Spinal cord (tissue), 10 donors: ENCODE results near the gene TMEM108. TPM values are rescaled to one million over a fixed set of nuclear protein-coding genes. Genes with fewer than 3 reads are reported as not detected.

Source experiments
- DNase-seq, 6 donors: peaks; one replicate each; pipeline versions ENCODE4 v3.0.0 to v3.0.0-alpha.2; 2013 to 2015; ENCODE audit warnings: low spot score in 6 of 6, low read depth in 4 of 6
- H3K27ac ChIP-seq: one replicate; pipeline ENCODE4 v1.5.1; 2013; ENCODE audit warnings: low read depth, low read length, control low read depth
- H3K27me3 ChIP-seq: one replicate; pipeline ENCODE4 v1.6.1; 2013; ENCODE audit warnings: low read length; ENCODE audit not compliant: control insufficient read depth, insufficient read depth
- H3K36me3 ChIP-seq: one replicate; pipeline ENCODE4 v1.6.1; 2013; ENCODE audit warnings: low read length; ENCODE audit not compliant: control insufficient read depth, insufficient read depth
- H3K4me1 ChIP-seq: one replicate; pipeline ENCODE4 v1.6.1; 2013; ENCODE audit warnings: low read length; ENCODE audit not compliant: control insufficient read depth, insufficient read depth
- H3K4me3 ChIP-seq: one replicate; pipeline ENCODE4 v1.5.1; 2013; ENCODE audit warnings: low read depth, low read length, control low read depth
- H3K9me3 ChIP-seq: one replicate; pipeline ENCODE4 v1.6.1; 2013; ENCODE audit warnings: low read length; ENCODE audit not compliant: control insufficient read depth, insufficient read depth
- WGBS: methylation state at CpG from one replicate; pipeline ENCODE4 v1.1.5; 2013; ENCODE audit warnings: missing lambda C conversion rate; ENCODE audit not compliant: insufficient coverage; 5-methylcytosine and 5-hydroxymethylcytosine counted together
- polyA plus RNA-seq, 2 donors: library from polyadenylated mRNA; unstranded; fragments of 120-200 nt; gene quantifications; one replicate each; pipeline ENCODE4 v1.2.1, GENCODE V29; 2013; ENCODE audit not compliant: insufficient read length in 2 of 2
- total RNA-seq, 2 donors: library from RNA; depleted of rRNA in 1 of 2; stranded (reverse); fragments of 120-200 nt in 1 of 2; fragments of >200 nt in 1 of 2; gene quantifications; one replicate each; pipeline versions ENCODE4 v1.2.3 to v1.2.4, GENCODE V29; 2013 to 2014
- donor health status: healthy.

TMEM108 gene
- total and polyA plus RNA-seq, 4 donors, result 6.6 to 75.5 (median 30.5) TPM

DNA sequence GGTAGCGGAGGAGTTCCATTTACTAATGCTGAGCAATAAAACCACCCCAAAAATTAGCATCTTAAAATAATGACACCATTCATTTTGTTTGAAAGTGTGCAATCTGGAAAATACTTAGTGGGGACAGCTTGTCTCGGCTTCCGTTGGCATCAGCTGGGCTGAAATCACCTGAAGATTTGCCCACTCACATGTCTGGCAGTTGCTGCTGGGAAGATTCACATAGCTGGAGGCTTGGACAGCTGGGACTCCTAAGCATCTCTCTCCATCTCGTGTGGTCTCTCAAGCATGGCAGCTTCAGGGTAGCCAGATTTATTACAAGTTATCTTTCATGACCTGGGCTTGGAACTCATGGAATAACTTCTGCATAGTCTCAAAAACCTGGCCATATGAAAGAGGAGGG lies 323.2 kb downstream of the TMEM108 start:
- no peak overlapping the region for H3K4me3 ChIP-seq
- no peaks in the 10 kb centered on the region for H3K27me3 ChIP-seq
- DNase-seq, result no peak
- H3K27ac ChIP-seq, result no peak overlapping the region
- 87% methylated on average over 3 of the region's 4 CpGs for WGBS
- no peaks in the 10 kb centered on the region for H3K4me1 ChIP-seq
- peaks cover 2% of the 10 kb centered on the region for H3K9me3 ChIP-seq
- no peaks in the 10 kb centered on the region for H3K36me3 ChIP-seq

DNA sequence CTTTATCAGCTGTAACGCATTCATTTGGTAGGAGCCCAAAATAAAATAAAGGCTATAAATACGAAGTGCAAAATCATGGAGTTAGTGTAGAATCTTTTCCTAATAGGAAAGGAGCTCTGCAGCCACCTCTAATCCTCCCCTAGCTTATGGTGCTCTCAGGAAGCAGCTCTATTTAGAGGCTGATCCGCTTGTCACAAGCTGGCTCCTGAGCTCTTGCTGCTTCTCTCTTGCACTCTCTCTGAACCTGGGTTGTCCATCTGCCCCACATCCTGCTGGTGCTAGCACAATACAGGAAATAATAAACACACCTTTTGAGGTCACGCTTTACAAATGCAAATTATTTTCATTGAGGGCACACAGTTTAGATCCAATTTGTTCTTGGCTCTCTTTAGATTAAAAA lies 324.3 kb downstream of the TMEM108 start:
- no peaks in the 10 kb centered on the region for H3K27me3 ChIP-seq
- no peak overlapping the region for H3K4me3 ChIP-seq
- DNase-seq, result no peak
- 94% methylated on average over 2 of the region's 4 CpGs for WGBS
- H3K27ac ChIP-seq, result no peak overlapping the region
- H3K36me3 ChIP-seq, result no peaks in the 10 kb centered on the region
- peaks cover 3% of the 10 kb centered on the region for H3K4me1 ChIP-seq
- H3K9me3 ChIP-seq, result no peaks in the 10 kb centered on the region

DNA sequence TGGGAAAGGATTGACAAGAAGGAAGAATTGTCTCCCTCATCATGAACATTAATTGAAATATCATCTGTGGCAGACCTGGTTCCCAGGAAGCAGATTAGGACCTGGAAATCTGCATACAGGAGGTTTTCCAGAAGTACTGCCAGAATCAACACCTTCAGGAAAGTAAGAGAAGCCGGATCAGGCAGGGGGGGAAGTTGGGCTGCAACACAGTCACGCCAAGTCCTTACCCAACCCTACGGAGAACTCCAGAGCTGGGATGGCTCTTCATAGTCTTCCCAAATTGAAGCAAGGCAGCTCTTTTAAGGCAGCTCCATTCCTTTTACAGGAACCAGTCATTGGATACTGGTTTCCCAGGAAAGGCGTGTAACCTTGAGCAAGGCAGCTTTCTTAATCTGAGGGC lies 326.5 kb downstream of the TMEM108 start:
- no peak for DNase-seq
- Histone ChIP-seq H3K9me3 (no peaks in the 10 kb centered on the region), H3K36me3 (no peaks in the 10 kb centered on the region), H3K27me3 (no peaks in the 10 kb centered on the region), H3K4me3 (no peak overlapping the region), H3K4me1 (peaks cover 10% of the 10 kb centered on the region), H3K27ac (no peak overlapping the region)
- 94% methylated on average over 3 of the region's 4 CpGs for WGBS

DNA sequence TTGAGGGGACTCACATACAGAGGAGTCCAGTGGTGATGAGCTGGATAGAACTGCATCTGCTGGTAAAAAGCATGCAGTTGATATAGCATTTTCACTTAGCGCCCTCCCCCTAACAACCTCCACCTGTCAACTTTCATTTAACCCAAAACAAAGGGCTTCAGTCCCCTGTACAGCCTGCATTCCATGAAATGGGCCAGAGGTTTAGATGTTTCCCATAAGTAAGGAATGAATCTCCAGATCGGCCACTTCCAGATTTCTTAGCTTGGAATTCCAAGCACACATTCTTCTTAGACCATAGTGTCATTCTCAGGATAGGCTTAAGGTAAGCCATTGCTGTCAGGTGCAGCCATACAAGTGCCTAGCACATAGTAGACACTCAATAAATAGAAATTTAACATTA lies 328.7 kb downstream of the TMEM108 start:
- H3K4me1 ChIP-seq, result peaks cover 16% of the 10 kb centered on the region
- no peak overlapping the region for H3K27ac ChIP-seq
- WGBS, result no CpG with 5 or more reads among the region's 2 CpGs
- no peak for DNase-seq
- no peaks in the 10 kb centered on the region for H3K36me3 ChIP-seq
- H3K4me3 ChIP-seq, result no peak overlapping the region
- no peaks in the 10 kb centered on the region for H3K9me3 ChIP-seq
- no peaks in the 10 kb centered on the region for H3K27me3 ChIP-seq

DNA sequence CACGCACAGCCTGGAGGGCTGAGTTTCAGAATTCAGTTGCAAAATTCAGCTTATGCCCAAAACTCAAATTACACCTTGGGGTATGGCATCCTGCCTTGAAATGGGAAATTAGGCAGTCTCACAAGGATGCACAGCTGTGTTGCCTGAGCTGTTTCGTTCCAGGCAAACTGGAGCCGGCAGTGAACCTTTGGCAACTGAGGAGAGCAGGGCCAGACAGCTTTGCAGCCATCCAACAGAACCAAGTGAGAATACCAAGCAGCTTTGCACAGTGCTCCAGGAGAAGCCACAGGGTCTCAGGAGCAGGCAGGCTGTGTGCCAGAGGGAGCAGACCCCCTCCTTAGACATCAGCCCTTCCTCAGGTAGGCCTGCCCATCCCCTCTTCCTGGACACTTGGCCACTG lies 329.2 kb downstream of the TMEM108 start:
- no peak for DNase-seq
- H3K27ac ChIP-seq, result peak overlapping the region; percentile 26

DNA sequence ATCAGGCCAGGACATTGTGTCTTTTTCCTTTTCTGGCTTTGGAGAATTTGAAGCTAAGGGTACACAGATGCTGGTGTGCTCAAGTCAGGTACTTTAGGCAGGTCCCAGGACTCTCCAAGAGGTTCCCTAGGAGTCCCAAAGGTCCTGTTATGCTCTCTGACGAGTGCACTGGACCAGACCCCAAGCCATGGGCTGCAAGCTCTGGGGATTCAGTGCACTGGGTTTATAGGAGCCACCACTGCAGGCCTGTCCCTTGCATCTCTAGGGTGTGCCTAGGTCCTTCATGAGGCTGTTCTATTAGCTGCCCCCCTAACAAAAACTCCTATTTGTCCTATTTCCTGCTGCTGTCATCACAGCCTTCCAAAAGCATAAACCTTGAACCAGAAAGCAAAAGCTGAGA lies 329.8 kb downstream of the TMEM108 start:
- Histone ChIP-seq H3K4me1 (peaks cover 16% of the 10 kb centered on the region), H3K9me3 (no peaks in the 10 kb centered on the region), H3K4me3 (no peak overlapping the region), H3K36me3 (no peaks in the 10 kb centered on the region), H3K27me3 (no peaks in the 10 kb centered on the region), H3K27ac (peak overlapping the region; percentile 26)
- no peak for DNase-seq
- WGBS, result 33% methylated on average over 1 of the region's 1 CpG

More for the DNA sequence above, 329.2 kb downstream of the TMEM108 start:
- Histone ChIP-seq H3K36me3 (no peaks in the 10 kb centered on the region), H3K4me1 (peaks cover 16% of the 10 kb centered on the region), H3K27me3 (no peaks in the 10 kb centered on the region), H3K4me3 (no peak overlapping the region), H3K9me3 (no peaks in the 10 kb centered on the region)
- 72% methylated on average over 3 of the region's 3 CpGs for WGBS

DNA sequence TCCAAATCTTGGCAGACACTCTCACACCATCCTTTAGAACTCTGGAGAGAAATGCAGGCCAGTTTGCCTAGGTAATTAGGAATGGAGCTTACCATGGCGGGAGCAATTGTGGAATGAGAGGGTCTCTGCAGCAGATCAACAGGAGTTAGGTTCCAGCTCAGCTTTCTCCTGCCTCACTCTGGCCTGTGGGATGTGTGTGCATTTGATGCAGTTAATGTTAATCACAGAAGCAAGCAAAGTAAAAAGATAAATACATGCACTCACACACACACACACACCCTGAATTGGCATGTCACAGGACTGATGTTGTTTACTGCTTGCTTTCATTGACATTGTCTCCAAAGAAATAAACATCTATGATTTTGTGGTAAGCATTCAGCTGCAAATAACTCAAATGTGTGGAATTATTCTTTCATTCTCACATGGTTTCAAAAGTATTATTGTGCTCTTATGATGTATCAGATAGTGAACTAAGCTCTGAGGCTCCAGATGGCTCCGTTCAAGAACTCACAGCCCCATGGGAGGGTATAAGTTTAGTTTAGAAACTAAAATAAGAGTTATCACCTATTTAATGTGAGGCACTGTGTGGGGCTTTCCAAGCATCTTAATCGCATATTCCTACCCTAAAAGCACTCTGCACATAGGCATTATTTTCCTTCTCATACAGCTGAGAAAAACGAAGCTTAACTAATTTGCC lies 330.3 kb downstream of the TMEM108 start:
- Histone ChIP-seq H3K4me1 (peaks cover 16% of the 10 kb centered on the region), H3K36me3 (no peaks in the 10 kb centered on the region), H3K4me3 (no peak overlapping the region), H3K27me3 (no peaks in the 10 kb centered on the region), H3K9me3 (no peaks in the 10 kb centered on the region), H3K27ac (no peak overlapping the region)
- 46% methylated on average over 3 of the region's 4 CpGs for WGBS
- DNase-seq, result peak in 1 of 6 donors; percentile 34

DNA sequence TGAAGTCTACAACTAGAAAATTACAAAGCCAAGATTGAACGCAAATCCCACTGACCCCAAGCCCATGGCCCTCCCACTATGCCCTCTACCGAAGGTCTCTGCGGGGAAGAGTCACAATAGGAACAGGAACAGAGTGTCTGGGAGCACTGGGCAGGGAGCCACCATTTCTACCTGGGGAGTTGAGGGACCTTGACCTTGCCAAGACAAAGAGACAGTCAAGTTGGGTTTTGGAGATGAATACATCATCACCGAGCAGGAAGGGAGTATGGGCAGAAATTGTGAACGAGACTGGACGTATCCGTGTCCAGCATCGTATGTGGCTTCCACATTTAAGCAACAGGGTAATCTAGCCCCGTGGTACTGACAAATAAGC lies 330.9 kb downstream of the TMEM108 start:
- DNase-seq, result no peak
- no peak overlapping the region for H3K27ac ChIP-seq
- no peaks in the 10 kb centered on the region for H3K36me3 ChIP-seq
- H3K27me3 ChIP-seq, result no peaks in the 10 kb centered on the region
- peaks cover 20% of the 10 kb centered on the region for H3K4me1 ChIP-seq
- H3K9me3 ChIP-seq, result no peaks in the 10 kb centered on the region
- WGBS, result 80% methylated on average over 7 of the region's 9 CpGs
- H3K4me3 ChIP-seq, result no peak overlapping the region

DNA sequence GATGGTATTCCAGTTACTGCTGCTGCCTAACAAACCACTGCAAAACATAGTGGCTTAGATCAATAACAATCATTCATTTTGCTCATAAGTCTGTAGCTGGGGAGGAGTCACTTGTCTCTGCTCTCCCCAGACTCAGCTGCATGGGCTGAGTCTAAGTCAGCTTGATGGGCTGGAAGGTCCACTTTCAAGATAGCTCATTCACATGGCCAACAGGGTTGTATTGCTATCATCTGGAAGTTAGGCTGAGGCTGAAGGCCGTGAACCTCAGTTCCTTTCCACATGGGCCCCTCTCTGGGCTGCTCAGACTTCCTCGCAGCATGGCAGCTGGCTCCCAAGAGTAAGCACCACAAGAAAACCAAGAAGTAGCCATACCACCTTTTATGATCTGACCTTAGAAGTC lies 333.0 kb downstream of the TMEM108 start:
- Histone ChIP-seq H3K36me3 (no peaks in the 10 kb centered on the region), H3K4me3 (no peak overlapping the region), H3K9me3 (no peaks in the 10 kb centered on the region), H3K4me1 (peaks cover 21% of the 10 kb centered on the region), H3K27me3 (no peaks in the 10 kb centered on the region), H3K27ac (no peak overlapping the region)
- no peak for DNase-seq
- WGBS, result 100% methylated on average over 2 of the region's 2 CpGs

DNA sequence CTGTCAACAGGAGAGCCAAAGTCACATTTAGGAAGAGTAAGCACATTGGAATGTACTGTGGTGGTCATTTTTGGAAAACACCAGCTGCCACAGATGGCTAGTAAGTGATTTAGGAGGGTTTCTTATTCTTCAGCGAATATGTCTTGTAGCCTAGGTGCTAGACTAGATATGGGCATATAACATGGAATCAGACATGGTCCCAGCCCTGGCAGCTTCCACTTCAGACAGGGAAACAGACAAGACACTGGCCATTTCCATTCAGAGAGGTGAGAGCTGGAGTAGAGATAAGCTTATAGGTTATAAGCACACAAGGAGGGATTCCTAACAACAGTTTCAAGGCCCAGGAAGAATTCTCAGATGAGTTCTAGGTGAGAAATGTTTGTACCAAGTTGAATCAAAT lies 333.5 kb downstream of the TMEM108 start:
- no peaks in the 10 kb centered on the region for H3K36me3 ChIP-seq
- no CpG with 5 or more reads among the region's 1 CpG for WGBS
- H3K4me1 ChIP-seq, result peaks cover 26% of the 10 kb centered on the region
- no peak overlapping the region for H3K27ac ChIP-seq
- no peak for DNase-seq
- H3K9me3 ChIP-seq, result no peaks in the 10 kb centered on the region
- no peaks in the 10 kb centered on the region for H3K27me3 ChIP-seq
- H3K4me3 ChIP-seq, result no peak overlapping the region
